HCT116 (cell line): ENCODE data around the gene TENM4. TPM values are rescaled to one million over a fixed set of nuclear protein-coding genes. Genes with fewer than 3 reads are reported as not detected.

Experiments used
- ATAC-seq: fragments of 200-7000 bp; cut with Tn5 transposase; 2 replicates; pipeline ENCODE4 v1.9.1; 2020; ENCODE audit warnings: mild to moderate bottlenecking, moderate library complexity
- BruUV-seq: library from RNA; stranded (reverse); fragments of 400-500 nt; replicated peaks from 2 replicates; lab custom pipeline; 2021; lab: Mats Ljungman, UMichigan
- CTCF ChIA-PET: fragments of 300-600 bp; sonication (Branson Sonifier 250); formaldehyde crosslinking; loops from one replicate; lab custom pipeline; 2021; ENCODE audit warnings: antibody characterized with exemption; lab: Charles Lee
- POLR2A ChIA-PET: fragments of 300-600, 350-600 bp; sonication (Branson Sonifier 250); formaldehyde crosslinking; loops from one replicate; lab custom pipeline; 2021; ENCODE audit warnings: antibody characterized with exemption; lab: Charles Lee
- RAD21 ChIA-PET, 2 experiments: fragments of 300-600 bp; sonication (Branson Sonifier 250); formaldehyde crosslinking; loops; one replicate each; lab custom pipeline; 2023; ENCODE audit warnings: low total read pairs in 2 of 2; ENCODE audit not compliant: uncharacterized antibody in 2 of 2, unreplicated experiment in 2 of 2, low non-redundant PET in 1 of 2; lab: Charles Lee
- DNase-seq: peaks from one replicate; pipeline ENCODE4 v3.0.0-alpha.2; 2010; ENCODE audit warnings: low read depth, low spot score
- H2AFZ ChIP-seq: fragments of 200-600 bp; shearing (Covaris generic), sonication (generic); 2 replicates; pipeline ENCODE4 v1.6.1; 2017; ENCODE audit warnings: low read depth, mixed run types, mixed read lengths, antibody characterized with exemption, low read length; ENCODE audit not compliant: poor library complexity, severe bottlenecking
- H3K27ac ChIP-seq: 2 replicates; pipeline ENCODE4 v1.5.1; 2012; ENCODE audit warnings: low read depth, low read length
- H3K27me3 ChIP-seq: fragments of 200-600 bp; sonication (generic); 2 replicates; pipeline ENCODE4 v1.6.1; 2016; ENCODE audit warnings: mixed run types, low read length, mixed read lengths; ENCODE audit not compliant: insufficient read depth
- H3K36me3 ChIP-seq, 2 experiments: fragments of 200-500 bp in 1 of 2; fragments of 200-600 bp in 1 of 2; sonication (Bioruptor generic) in 1 of 2; sonication (generic) in 1 of 2; 2 replicates each; pipeline versions ENCODE4 v1.5.1 to v1.6.1; 2014 to 2016; ENCODE audit warnings: low read length in 2 of 2, inconsistent platforms in 1 of 2, mixed read lengths in 1 of 2, mixed run types in 1 of 2; ENCODE audit not compliant: insufficient read depth in 2 of 2, control insufficient read depth in 1 of 2
- H3K4me1 ChIP-seq, 2 experiments: fragments of 200-600 bp in 1 of 2; sonication (generic) in 1 of 2; 2 replicates each; pipeline versions ENCODE4 v1.5.1 to v1.6.1; 2012 to 2017; ENCODE audit warnings: low read length in 2 of 2, inconsistent platforms in 1 of 2, mild to moderate bottlenecking in 1 of 2, mixed read lengths in 1 of 2, mixed run types in 1 of 2, moderate library complexity in 1 of 2; ENCODE audit not compliant: insufficient read depth in 2 of 2, control insufficient read depth in 1 of 2
- H3K4me2 ChIP-seq: fragments of 200-600 bp; sonication (generic); 2 replicates; pipeline ENCODE4 v1.6.1; 2017; ENCODE audit warnings: mixed run types, low read length, mixed read lengths
- H3K4me3 ChIP-seq, 2 experiments: fragments of 200-600 bp in 1 of 2; sonication (generic) in 1 of 2; replicated peaks in 1 of 2; 2 replicates each; pipeline ENCODE4 v1.5.1; 2011 to 2016; ENCODE audit warnings: low read length in 2 of 2, control low read depth in 1 of 2, low read depth in 1 of 2, mild to moderate bottlenecking in 1 of 2, mixed read lengths in 1 of 2, mixed run types in 1 of 2
- H3K79me2 ChIP-seq: fragments of 200-600 bp; sonication (generic); 2 replicates; pipeline ENCODE4 v1.6.1; 2017; ENCODE audit warnings: mild to moderate bottlenecking, mixed run types, low read length, moderate library complexity, mixed read lengths; ENCODE audit not compliant: insufficient read depth
- H3K9ac ChIP-seq: fragments of 200-600 bp; sonication (generic); 2 replicates; pipeline ENCODE4 v1.6.1; 2016; ENCODE audit warnings: low read length, mixed read lengths
- H3K9me2 ChIP-seq: fragments of 200-600 bp; sonication (generic), shearing (Covaris generic); 2 replicates; pipeline ENCODE4 v1.6.1; 2017; ENCODE audit warnings: mixed run types, mild to moderate bottlenecking, moderate library complexity; ENCODE audit not compliant: insufficient read depth
- H3K9me3 ChIP-seq, 2 experiments: fragments of 200-500 bp in 1 of 2; fragments of 200-600 bp in 1 of 2; sonication (Bioruptor generic) in 1 of 2; sonication (generic) in 1 of 2; 2 replicates each; pipeline ENCODE4 v1.6.1; 2014 to 2017; ENCODE audit warnings: low read length in 2 of 2, mixed read lengths in 2 of 2, inconsistent platforms in 1 of 2, low read depth in 1 of 2, mild to moderate bottlenecking in 1 of 2, mixed run types in 1 of 2, moderate library complexity in 1 of 2; ENCODE audit not compliant: control insufficient read depth in 1 of 2, insufficient read depth in 1 of 2
- H4K20me1 ChIP-seq: fragments of 200-600 bp; sonication (generic), shearing (Covaris generic); 2 replicates; pipeline ENCODE4 v1.6.1; 2017; ENCODE audit warnings: mixed run types, mild to moderate bottlenecking, moderate library complexity; ENCODE audit not compliant: insufficient read depth
- ATF3 ChIP-seq: IDR thresholded peaks from 2 replicates; pipeline ENCODE4 v1.6.1; 2012
- CBX3 ChIP-seq: IDR thresholded peaks from 2 replicates; pipeline ENCODE4 v1.6.1; 2012; ENCODE audit warnings: low read depth
- CEBPB ChIP-seq: IDR thresholded peaks from 2 replicates; pipeline ENCODE4 v1.6.1; 2012; ENCODE audit warnings: low read depth
- CTCF ChIP-seq, 3 experiments: fragments of 200-600 bp in 1 of 3; sonication (generic) in 1 of 3; IDR thresholded peaks in 2 of 3; conservative IDR thresholded peaks in 1 of 3; 2 replicates each; pipeline ENCODE4 v1.5.1; 2012 to 2017; ENCODE audit warnings: low read depth in 2 of 3, low read length in 2 of 3, antibody characterized with exemption in 1 of 3, borderline replicate concordance in 1 of 3, control low read depth in 1 of 3, mild to moderate bottlenecking in 1 of 3, mixed read lengths in 1 of 3, mixed run types in 1 of 3, moderate library complexity in 1 of 3; ENCODE audit not compliant: insufficient read depth in 1 of 3
- EGR1 ChIP-seq: IDR thresholded peaks from 2 replicates; pipeline ENCODE4 v1.6.1; 2012; ENCODE audit warnings: low read depth
- ELF1 ChIP-seq: IDR thresholded peaks from 2 replicates; pipeline ENCODE4 v1.6.1; 2012; ENCODE audit warnings: low read depth, borderline replicate concordance
- EZH2 ChIP-seq: fragments of 200-600 bp; sonication (generic); IDR thresholded peaks from 2 replicates; pipeline ENCODE4 v1.6.1; 2017; ENCODE audit warnings: antibody characterized with exemption, mixed run types
- JUND ChIP-seq: IDR thresholded peaks from 2 replicates; pipeline ENCODE4 v1.6.1; 2012
- POLR2A ChIP-seq: IDR thresholded peaks from 2 replicates; pipeline ENCODE4 v1.7.0; 2011; ENCODE audit warnings: borderline replicate concordance; ENCODE audit not compliant: insufficient read depth, insufficient read length; ENCODE audit errors: extremely low read depth
- POLR2AphosphoS5 ChIP-seq: IDR thresholded peaks from 2 replicates; pipeline ENCODE4 v1.6.1; 2011; ENCODE audit warnings: mild to moderate bottlenecking, low read depth, low read length, moderate library complexity
- SIN3A ChIP-seq: IDR thresholded peaks from 2 replicates; pipeline ENCODE4 v1.6.1; 2012; ENCODE audit warnings: low read depth
- SRF ChIP-seq: IDR thresholded peaks from 2 replicates; pipeline ENCODE4 v1.6.1; 2012; ENCODE audit warnings: low read depth
- TCF7L2 ChIP-seq: IDR thresholded peaks from 2 replicates; pipeline ENCODE4 v1.7.0; 2011; ENCODE audit warnings: borderline replicate concordance, inconsistent platforms; ENCODE audit not compliant: insufficient read depth, insufficient read length; ENCODE audit errors: extremely low read depth
- YY1 ChIP-seq: IDR thresholded peaks from 2 replicates; pipeline ENCODE4 v1.6.1; 2011; ENCODE audit warnings: low read length, low read depth, moderate library complexity, mild to moderate bottlenecking; ENCODE audit not compliant: insufficient replicate concordance; ENCODE audit errors: extremely low read depth
- ZNF274 ChIP-seq: fragments of 200-500 bp; sonication (Bioruptor generic); IDR thresholded peaks from 2 replicates; pipeline ENCODE4 v1.6.1; 2014; ENCODE audit warnings: mild to moderate bottlenecking, low read depth, low read length, inconsistent platforms
- intact Hi-C: fragments of 100-400 bp; cut with micrococcal nuclease; formaldehyde crosslinking; loops from 2 replicates; pipeline ENCODE4 v1.10.0; 2022
- total RNA-seq: library from RNA; stranded (reverse); gene quantifications from one replicate; pipeline ENCODE4 v1.2.1, GENCODE V29; 2021; ENCODE audit not compliant: unreplicated experiment
- TF ChIP-seq, protein P1 (sequence below): IDR thresholded peaks from 2 replicates; pipeline ENCODE4 v1.6.1; 2012
- TF ChIP-seq, protein P2 (sequence below): IDR thresholded peaks from 2 replicates; pipeline ENCODE4 v1.6.1; 2012; ENCODE audit warnings: low read depth

Gene TENM4
- total RNA-seq, 1 experiment from 2014 or later, result 0.05 TPM

- no peak overlapping the region for H3K4me3 ChIP-seq
- BruUV-seq, result no TSS peak
- H3K4me1 ChIP-seq, result no peaks in the 10 kb centered on the region
- no peak for DNase-seq
- ATAC-seq, result no peak
- no peak overlapping the region for H3K27ac ChIP-seq
- no peak overlapping the region for H3K9ac ChIP-seq
- H3K9me3 ChIP-seq, result no peaks in the 10 kb centered on the region
- RAD21 ChIA-PET, result no interaction called here
- H3K4me2 ChIP-seq, result no peak overlapping the region
- CTCF ChIA-PET, result no interaction called here
- no peaks in the 10 kb centered on the region for H3K79me2 ChIP-seq
- TF ChIP-seq POLR2AphosphoS5, result no peak
- TF ChIP-seq CEBPB, result no peak
- no peak for TF ChIP-seq ATF3
- no peak for TF ChIP-seq JUND
- TF ChIP-seq ZNF274, result no peak
- TF ChIP-seq YY1, result no peak
- TF ChIP-seq SRF, result no peak
- no peak for TF ChIP-seq POLR2A
- H3K36me3 ChIP-seq, result no peaks in the 10 kb centered on the region
- H3K9me2 ChIP-seq, result no peaks in the 10 kb centered on the region
- POLR2A ChIA-PET, result no interaction called here
- no peak overlapping the region for H2AFZ ChIP-seq
- intact Hi-C loops, result no loop called here
- no peaks in the 10 kb centered on the region for H4K20me1 ChIP-seq
- peaks cover 41% of the 10 kb centered on the region for H3K27me3 ChIP-seq
These were observed 678.7 kb downstream of the TENM4 start for GRCh38 chr11:78762105-78762504.

DNA sequence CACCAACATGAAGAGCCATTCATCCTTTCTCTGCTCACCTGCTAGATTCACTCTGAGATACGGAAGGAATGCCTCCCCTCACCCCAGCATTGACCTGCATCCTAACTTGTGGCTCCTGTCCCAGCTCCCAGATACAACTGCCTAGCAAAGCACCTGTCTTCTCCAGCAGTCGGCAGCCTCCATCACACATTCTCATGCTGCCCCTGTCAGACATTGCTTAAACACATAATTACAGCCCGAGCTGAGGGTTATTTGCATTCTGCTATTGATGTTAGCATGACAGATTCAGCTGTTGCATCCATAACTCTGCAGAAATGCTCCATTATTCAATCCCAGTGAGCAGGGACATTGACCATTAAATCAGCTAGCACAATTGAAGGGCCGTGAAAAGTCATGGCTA lies 681.8 kb downstream of the TENM4 start:
- CTCF ChIA-PET, result no interaction called here
- H2AFZ ChIP-seq, result no peak overlapping the region
- no peak overlapping the region for H3K9ac ChIP-seq
- no peaks in the 10 kb centered on the region for H3K4me1 ChIP-seq
- DNase-seq, result no peak
- H3K27me3 ChIP-seq, result peaks cover 52% of the 10 kb centered on the region
- RAD21 ChIA-PET, result no interaction called here
- H4K20me1 ChIP-seq, result no peaks in the 10 kb centered on the region
- no peak for ATAC-seq
- no peaks in the 10 kb centered on the region for H3K9me2 ChIP-seq
- no peak overlapping the region for H3K27ac ChIP-seq
- no peaks in the 10 kb centered on the region for H3K79me2 ChIP-seq
- no peak overlapping the region for H3K4me3 ChIP-seq
- POLR2A ChIA-PET, result no interaction called here
- H3K4me2 ChIP-seq, result no peak overlapping the region
- no peaks in the 10 kb centered on the region for H3K36me3 ChIP-seq
- intact Hi-C loops, result no loop called here
- no TSS peak for BruUV-seq
- no peaks in the 10 kb centered on the region for H3K9me3 ChIP-seq
- TF ChIP-seq ELF1, result no peak
- TF ChIP-seq EGR1, result no peak
- no peak for TF ChIP-seq CBX3
- no peak for TF ChIP-seq EZH2
- no peak for TF ChIP-seq TCF7L2
- no peak for TF ChIP-seq POLR2A
- TF ChIP-seq, protein P1, sequence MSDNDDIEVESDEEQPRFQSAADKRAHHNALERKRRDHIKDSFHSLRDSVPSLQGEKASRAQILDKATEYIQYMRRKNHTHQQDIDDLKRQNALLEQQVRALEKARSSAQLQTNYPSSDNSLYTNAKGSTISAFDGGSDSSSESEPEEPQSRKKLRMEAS, result no peak
- TF ChIP-seq, protein P2, sequence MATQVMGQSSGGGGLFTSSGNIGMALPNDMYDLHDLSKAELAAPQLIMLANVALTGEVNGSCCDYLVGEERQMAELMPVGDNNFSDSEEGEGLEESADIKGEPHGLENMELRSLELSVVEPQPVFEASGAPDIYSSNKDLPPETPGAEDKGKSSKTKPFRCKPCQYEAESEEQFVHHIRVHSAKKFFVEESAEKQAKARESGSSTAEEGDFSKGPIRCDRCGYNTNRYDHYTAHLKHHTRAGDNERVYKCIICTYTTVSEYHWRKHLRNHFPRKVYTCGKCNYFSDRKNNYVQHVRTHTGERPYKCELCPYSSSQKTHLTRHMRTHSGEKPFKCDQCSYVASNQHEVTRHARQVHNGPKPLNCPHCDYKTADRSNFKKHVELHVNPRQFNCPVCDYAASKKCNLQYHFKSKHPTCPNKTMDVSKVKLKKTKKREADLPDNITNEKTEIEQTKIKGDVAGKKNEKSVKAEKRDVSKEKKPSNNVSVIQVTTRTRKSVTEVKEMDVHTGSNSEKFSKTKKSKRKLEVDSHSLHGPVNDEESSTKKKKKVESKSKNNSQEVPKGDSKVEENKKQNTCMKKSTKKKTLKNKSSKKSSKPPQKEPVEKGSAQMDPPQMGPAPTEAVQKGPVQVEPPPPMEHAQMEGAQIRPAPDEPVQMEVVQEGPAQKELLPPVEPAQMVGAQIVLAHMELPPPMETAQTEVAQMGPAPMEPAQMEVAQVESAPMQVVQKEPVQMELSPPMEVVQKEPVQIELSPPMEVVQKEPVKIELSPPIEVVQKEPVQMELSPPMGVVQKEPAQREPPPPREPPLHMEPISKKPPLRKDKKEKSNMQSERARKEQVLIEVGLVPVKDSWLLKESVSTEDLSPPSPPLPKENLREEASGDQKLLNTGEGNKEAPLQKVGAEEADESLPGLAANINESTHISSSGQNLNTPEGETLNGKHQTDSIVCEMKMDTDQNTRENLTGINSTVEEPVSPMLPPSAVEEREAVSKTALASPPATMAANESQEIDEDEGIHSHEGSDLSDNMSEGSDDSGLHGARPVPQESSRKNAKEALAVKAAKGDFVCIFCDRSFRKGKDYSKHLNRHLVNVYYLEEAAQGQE, result no peak
- no peak for TF ChIP-seq ATF3
- no peak for TF ChIP-seq SIN3A
- TF ChIP-seq CTCF (IDR thresholded peaks at IDR 0.05 in 2 of 3, conservative IDR thresholded peaks at IDR 0.05 in 1 of 3; ENCODE audit: borderline replicate concordance in 1 of 3, insufficient read depth in 1 of 3, low read depth in 2 of 3, low read length in 2 of 3), result no peak
